Measurements from ENCODE around the gene IDH3B.

IDH3B gene

GRCh38 chr20:2663887-2664719 is at the start of gene IDH3B:
TSS of gene IDH3B (minus strand) at chr20:2664216. CDS start at chr20:2664188, 28 bp downstream.
- no peaks in the 10 kb centered on the region for H3K9me3 ChIP-seq (ENCODE audit: control insufficient read depth, low read length)
- H3K4me3 ChIP-seq (ENCODE audit: low read depth, low read length): peak within 1 kb of the TSS; percentile 74
- no peaks in the 10 kb centered on the region for H3K36me3 ChIP-seq (ENCODE audit: control insufficient read depth, insufficient read depth, low read length)
- peaks cover 4% of the 10 kb centered on the region for H3K4me1 ChIP-seq
- no peak for TF ChIP-seq CTCF (IDR thresholded peaks at IDR 0.05)
- peak within 1 kb of the TSS; percentile 92 for H3K27ac ChIP-seq
- H3K4me2 ChIP-seq (ENCODE audit: low read length): peak within 1 kb of the TSS; percentile 63
- peak within 1 kb of the TSS; percentile 38 for H3K9ac ChIP-seq
- peak within 1 kb of the TSS; percentile 87 for H2AFZ ChIP-seq
- peaks cover 12% of the 10 kb centered on the region for H3K79me2 ChIP-seq
- H3K27me3 ChIP-seq (ENCODE audit: control insufficient read depth, insufficient read depth, low read length): no peaks in the 10 kb centered on the region

GRCh38 chr20:2713285-2713684 is 49.3 kb upstream of the IDH3B start:
- Histone ChIP-seq H3K27ac (no peak overlapping the region), H2AFZ (no peak overlapping the region), H3K4me2 (ENCODE audit: low read length) (no peak overlapping the region), H3K9me3 (ENCODE audit: control insufficient read depth, low read length) (no peaks in the 10 kb centered on the region), H3K79me2 (no peaks in the 10 kb centered on the region), H3K9ac (no peak overlapping the region), H3K36me3 (ENCODE audit: control insufficient read depth, insufficient read depth, low read length) (no peaks in the 10 kb centered on the region), H3K4me1 (no peaks in the 10 kb centered on the region), H3K27me3 (ENCODE audit: control insufficient read depth, insufficient read depth, low read length) (no peaks in the 10 kb centered on the region), H3K4me3 (ENCODE audit: low read depth, low read length) (no peak overlapping the region)
- TF ChIP-seq CTCF (IDR thresholded peaks at IDR 0.05): no peak

DNA sequence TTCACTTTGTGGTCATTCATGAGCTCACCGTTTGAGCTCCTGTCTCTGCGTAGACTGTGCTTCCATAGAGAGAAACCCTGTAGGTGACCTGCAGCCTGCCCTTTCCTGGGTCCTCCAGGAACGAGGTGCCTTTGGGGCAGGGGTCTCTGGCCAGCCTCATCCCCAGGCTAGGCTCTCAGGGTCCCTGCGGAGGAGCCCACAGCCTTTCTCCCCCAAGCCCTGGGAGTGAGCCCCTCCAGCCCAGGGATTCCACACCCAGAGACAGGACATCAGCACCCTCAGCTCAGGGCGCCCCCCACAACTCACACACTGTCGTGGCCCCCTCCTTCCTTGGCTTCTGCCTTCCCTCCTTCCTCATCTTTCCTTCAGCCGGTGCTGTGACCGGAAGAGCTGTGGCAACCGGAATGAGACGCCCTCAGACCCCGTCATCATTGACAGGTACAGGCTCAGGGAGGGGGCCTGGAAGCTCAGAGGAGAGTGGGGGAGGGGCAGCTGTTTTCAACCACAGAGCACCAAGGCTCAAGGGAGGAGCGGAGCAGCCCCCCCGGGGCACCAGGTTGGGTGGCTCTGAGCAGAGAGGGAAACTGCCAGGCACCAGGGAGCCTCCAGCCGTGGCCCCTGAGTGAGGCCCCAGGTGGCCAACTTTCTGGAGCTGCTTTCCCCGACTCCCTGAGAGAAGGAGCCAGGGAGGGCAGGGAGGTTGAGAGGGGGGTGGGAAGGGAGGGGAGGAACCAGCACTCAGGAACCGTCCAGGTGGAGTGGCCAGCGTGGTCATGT is 45.4 kb upstream of the IDH3B start:
- Histone ChIP-seq H3K27me3 (ENCODE audit: control insufficient read depth, insufficient read depth, low read length) (no peaks in the 10 kb centered on the region), H3K4me3 (ENCODE audit: low read depth, low read length) (no peak overlapping the region)
- no peak for TF ChIP-seq CTCF (IDR thresholded peaks at IDR 0.05)

GRCh38 chr20:2708665-2709064 is 44.6 kb upstream of the IDH3B start:
- H3K79me2 ChIP-seq: no peaks in the 10 kb centered on the region
- no peak overlapping the region for H3K27ac ChIP-seq
- H3K4me2 ChIP-seq (ENCODE audit: low read length): no peak overlapping the region
- H3K27me3 ChIP-seq (ENCODE audit: control insufficient read depth, insufficient read depth, low read length): no peaks in the 10 kb centered on the region
- no peak overlapping the region for H2AFZ ChIP-seq
- H3K9me3 ChIP-seq (ENCODE audit: control insufficient read depth, low read length): no peaks in the 10 kb centered on the region
- no peak for TF ChIP-seq CTCF (IDR thresholded peaks at IDR 0.05)
- H3K4me3 ChIP-seq (ENCODE audit: low read depth, low read length): no peak overlapping the region
- no peaks in the 10 kb centered on the region for H3K36me3 ChIP-seq (ENCODE audit: control insufficient read depth, insufficient read depth, low read length)
- no peak overlapping the region for H3K9ac ChIP-seq
- H3K4me1 ChIP-seq: no peaks in the 10 kb centered on the region

More for the DNA sequence above, 45.4 kb upstream of the IDH3B start:
- H3K27ac ChIP-seq: no peak overlapping the region
- no peaks in the 10 kb centered on the region for H3K9me3 ChIP-seq (ENCODE audit: control insufficient read depth, low read length)
- H3K4me1 ChIP-seq: no peaks in the 10 kb centered on the region
- H3K9ac ChIP-seq: no peak overlapping the region
- H3K36me3 ChIP-seq (ENCODE audit: control insufficient read depth, insufficient read depth, low read length): no peaks in the 10 kb centered on the region
- no peak overlapping the region for H3K4me2 ChIP-seq (ENCODE audit: low read length)
- H3K79me2 ChIP-seq: no peaks in the 10 kb centered on the region
- no peak overlapping the region for H2AFZ ChIP-seq

Measured in parathyroid adenoma (tissue), 2 donors.